GM08714 (cell line): Measurements from ENCODE around the gene STPG1.

Experiments
- H3K4me3 ChIP-seq: fragments of 200-500 bp; sonication (Bioruptor generic); 2 replicates; pipeline ENCODE4 v1.5.1; 2014; ENCODE audit warnings: mild to moderate bottlenecking, low read length, inconsistent platforms
- ZNF274 ChIP-seq: IDR thresholded peaks from 2 replicates; pipeline ENCODE4 v1.6.1; 2012; ENCODE audit warnings: mild to moderate bottlenecking, low read depth, low read length

STPG1 gene

GRCh38 chr1:24353292-24353891, 60.2 kb downstream of the STPG1 start:
- TF ChIP-seq ZNF274: no peak
- no peak overlapping the region for H3K4me3 ChIP-seq

- TF ChIP-seq ZNF274: no peak
- no peak overlapping the region for H3K4me3 ChIP-seq
Measured at GRCh38 chr1:24351918-24352627, 61.5 kb downstream of the STPG1 start.

- H3K4me3 ChIP-seq: no peak overlapping the region
- no peak for TF ChIP-seq ZNF274
Measured at GRCh38 chr1:24351247-24351646, 62.3 kb downstream of the STPG1 start.

GRCh38 chr1:24349891-24350290, 63.7 kb downstream of the STPG1 start:
- no peak for TF ChIP-seq ZNF274
- no peak overlapping the region for H3K4me3 ChIP-seq

GRCh38 chr1:24348196-24348595, 65.4 kb downstream of the STPG1 start:
- no peak for TF ChIP-seq ZNF274
- H3K4me3 ChIP-seq: no peak overlapping the region

GRCh38 chr1:24347159-24347934, 66.2 kb downstream of the STPG1 start:
- H3K4me3 ChIP-seq: no peak overlapping the region
- no peak for TF ChIP-seq ZNF274

- TF ChIP-seq ZNF274: no peak
- no peak overlapping the region for H3K4me3 ChIP-seq
Measured at GRCh38 chr1:24345334-24345733, 68.2 kb downstream of the STPG1 start.

GRCh38 chr1:24344090-24344742, 69.4 kb downstream of the STPG1 start:
- no peak for TF ChIP-seq ZNF274
- H3K4me3 ChIP-seq: no peak overlapping the region

GRCh38 chr1:24343412-24344089, 70.0 kb downstream of the STPG1 start:
- H3K4me3 ChIP-seq: no peak overlapping the region
- no peak for TF ChIP-seq ZNF274

GRCh38 chr1:24341260-24341659, 72.3 kb downstream of the STPG1 start:
- no peak overlapping the region for H3K4me3 ChIP-seq
- TF ChIP-seq ZNF274: no peak

- no peak for TF ChIP-seq ZNF274
- H3K4me3 ChIP-seq: no peak overlapping the region
Measured at GRCh38 chr1:24340770-24341169, 72.8 kb downstream of the STPG1 start.

- TF ChIP-seq ZNF274: no peak
- H3K4me3 ChIP-seq: no peak overlapping the region
Measured at GRCh38 chr1:24339996-24340395, 73.6 kb downstream of the STPG1 start.

- TF ChIP-seq ZNF274: no peak
- no peak overlapping the region for H3K4me3 ChIP-seq
Measured at GRCh38 chr1:24338447-24338846, 75.1 kb downstream of the STPG1 start.

GRCh38 chr1:24337455-24337854, 76.1 kb downstream of the STPG1 start:
- H3K4me3 ChIP-seq: no peak overlapping the region
- no peak for TF ChIP-seq ZNF274
